Activated CD8-positive, alpha-beta T cell treated with anti-CD3 and anti-CD28 coated beads for 36 hours (primary cell): ENCODE data around the gene KAT2B. TPM values are rescaled to one million over a fixed set of nuclear protein-coding genes. Genes with fewer than 3 reads are reported as not detected.
A peak's percentile ranks its signal among the peaks of the same experiment; 100 is the strongest.

Experiments
- ATAC-seq: fragments of 200-7000 bp; cut with Tn5 transposase; one replicate; pipeline ENCODE4 v1.10.0; 2021; ENCODE audit warnings: mild to moderate bottlenecking, moderate library complexity
- CTCF ChIA-PET: fragments of 350-600 bp; sonication (Branson Sonifier 250); formaldehyde crosslinking; loops from one replicate; lab custom pipeline; 2021; ENCODE audit warnings: antibody characterized with exemption; lab: Charles Lee
- POLR2A ChIA-PET: fragments of 350-600 bp; sonication (Branson Sonifier 250); formaldehyde crosslinking; loops from one replicate; lab custom pipeline; 2021; ENCODE audit warnings: antibody characterized with exemption; lab: Charles Lee
- DNase-seq: peaks from one replicate; pipeline ENCODE4 v3.0.0-alpha.2; 2020
- H3K27ac Mint-ChIP-seq: one replicate; pipeline ENCODE4 v1.8.0; 2021; ENCODE audit warnings: mild to moderate bottlenecking, mixed read lengths
- H3K27me3 Mint-ChIP-seq: one replicate; pipeline ENCODE4 v1.8.0; 2021; ENCODE audit warnings: mixed read lengths
- H3K36me3 Mint-ChIP-seq: one replicate; pipeline ENCODE4 v1.8.0; 2021; ENCODE audit warnings: low read depth, mixed read lengths
- H3K4me1 Mint-ChIP-seq: one replicate; pipeline ENCODE4 v1.8.0; 2021; ENCODE audit warnings: low read depth, mixed read lengths
- H3K4me3 Mint-ChIP-seq: one replicate; pipeline ENCODE4 v1.8.0; 2021; ENCODE audit warnings: mild to moderate bottlenecking, moderate library complexity, mixed read lengths
- H3K9me3 Mint-ChIP-seq: one replicate; pipeline ENCODE4 v1.8.0; 2021; ENCODE audit warnings: mixed read lengths
- CTCF ChIP-seq: fragments of 200-600 bp; IDR thresholded peaks from one replicate; pipeline ENCODE4 v1.8.0; 2022; ENCODE audit warnings: antibody characterized with exemption, mild to moderate bottlenecking
- intact Hi-C: fragments of 100-400 bp; cut with micrococcal nuclease; formaldehyde crosslinking; loops from one replicate; pipeline ENCODE4 v1.10.0; 2022
- total RNA-seq, 2 experiments: library from RNA; stranded (reverse); gene quantifications; one replicate each; pipeline ENCODE4 v1.2.3, GENCODE V29; 2021

Gene KAT2B
- total RNA-seq, 2 experiments from 2014 or later: 18.6 to 28.8 TPM

DNA sequence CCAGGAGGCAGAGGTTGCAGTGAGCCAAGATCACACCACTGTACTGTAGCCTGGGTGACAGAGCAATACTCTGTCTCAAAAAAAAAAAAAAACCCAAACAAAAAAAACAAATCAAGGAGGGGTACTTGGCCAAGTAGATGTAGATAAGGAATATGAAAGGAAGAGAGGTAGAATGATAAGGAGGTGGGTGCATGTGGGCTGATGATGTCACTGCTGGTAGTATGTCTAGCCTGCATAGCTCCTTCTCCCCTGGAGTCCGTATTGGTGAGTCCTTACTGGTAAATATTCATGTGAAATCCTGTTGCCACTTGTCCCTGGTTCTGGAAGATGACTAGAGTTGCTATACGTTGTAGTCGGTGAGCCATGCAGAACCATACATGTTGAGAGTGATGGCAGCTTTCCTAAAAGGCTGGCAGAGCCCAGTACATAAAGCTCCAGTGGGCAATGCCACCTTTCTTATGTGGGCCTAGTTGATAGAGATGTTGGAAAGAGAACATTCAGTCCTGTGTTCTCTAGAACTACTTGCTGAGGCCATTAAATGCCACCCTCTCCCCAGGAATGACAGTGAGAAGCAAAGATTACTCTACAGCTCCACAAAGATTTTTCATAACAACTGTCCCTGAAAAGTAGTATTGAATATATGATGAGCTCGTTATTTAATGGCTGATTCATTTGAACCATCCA, 11.0 kb downstream of the KAT2B start:
- CTCF ChIA-PET: interaction anchor here (1.0 to 2.5 kb wide), 2 partner anchors 9 to 10 kb away, joined by 3 to 12 read pairs; no protein-coding TSS in a partner anchor
- Mint-ChIP-seq H3K27me3 (no peaks in the 10 kb centered on the region), H3K27ac (no peak overlapping the region), H3K9me3 (no peaks in the 10 kb centered on the region), H3K36me3 (peaks cover 3% of the 10 kb centered on the region), H3K4me3 (no peak overlapping the region), H3K4me1 (peaks cover 44% of the 10 kb centered on the region)
- POLR2A ChIA-PET: interaction anchor here (1.5 to 2.2 kb wide), 2 partner anchors 8 to 9 kb away, joined by 4 to 7 read pairs; no protein-coding TSS in a partner anchor
- intact Hi-C loops: no loop called here
- DNase-seq (no peak), ATAC-seq (no peak)
- TF ChIP-seq CTCF: no peak

DNA sequence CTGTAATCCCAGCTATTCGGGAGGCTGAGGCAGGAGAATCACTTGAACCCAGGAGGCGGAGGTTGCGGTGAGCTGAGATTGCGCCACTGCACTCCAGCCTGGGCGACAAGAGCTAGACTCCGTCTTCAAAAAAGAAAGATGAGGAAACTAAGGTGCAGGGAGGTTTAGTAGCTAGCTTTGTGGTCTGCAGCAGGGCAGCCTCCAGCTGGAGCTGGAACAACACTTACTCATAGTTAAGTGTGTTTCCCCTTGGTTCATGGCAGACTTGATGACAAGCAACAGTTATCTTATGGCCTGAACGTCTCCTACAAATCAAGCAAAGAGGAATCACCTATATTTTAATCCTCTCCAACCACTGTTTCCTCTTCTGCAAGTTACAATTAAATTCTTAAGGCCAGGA, 12.6 kb downstream of the KAT2B start:
- POLR2A ChIA-PET: interaction anchor here (1.0 to 2.2 kb wide), 2 partner anchors 9 to 11 kb away, joined by 5 to 7 read pairs; no protein-coding TSS in a partner anchor
- intact Hi-C loops: no loop called here
- H3K27ac Mint-ChIP-seq: no peak overlapping the region

GRCh38 chr3:20054549-20054987, 14.3 kb downstream of the KAT2B start:
- ATAC-seq: peak; percentile 89
- no peak overlapping the region for H3K27ac Mint-ChIP-seq
- DNase-seq: peak; percentile 90
- no peaks in the 10 kb centered on the region for H3K36me3 Mint-ChIP-seq
- no peaks in the 10 kb centered on the region for H3K27me3 Mint-ChIP-seq
- H3K4me3 Mint-ChIP-seq: no peak overlapping the region
- H3K4me1 Mint-ChIP-seq: peaks cover 23% of the 10 kb centered on the region
- TF ChIP-seq CTCF: no peak
- CTCF ChIA-PET: interaction anchor here (1.1 kb wide), 1 partner anchor 14 kb away, joined by 3 read pairs; no protein-coding TSS in a partner anchor
- no peaks in the 10 kb centered on the region for H3K9me3 Mint-ChIP-seq
- POLR2A ChIA-PET: interaction anchor here (0.8 to 2.1 kb wide), 5 partner anchors 9 to 117 kb away, joined by 3 to 17 read pairs (median 4); partner anchors contain the start of gene KAT2B
- intact Hi-C loops: no loop called here

More for the DNA sequence above, 12.6 kb downstream of the KAT2B start:
- H3K9me3 Mint-ChIP-seq: no peaks in the 10 kb centered on the region
- TF ChIP-seq CTCF: no peak
- CTCF ChIA-PET: no interaction called here
- H3K4me3 Mint-ChIP-seq: no peak overlapping the region
- H3K4me1 Mint-ChIP-seq: peaks cover 34% of the 10 kb centered on the region
- DNase-seq: peak; percentile 23
- peaks cover 2% of the 10 kb centered on the region for H3K36me3 Mint-ChIP-seq
- ATAC-seq: no peak
- no peaks in the 10 kb centered on the region for H3K27me3 Mint-ChIP-seq

DNA sequence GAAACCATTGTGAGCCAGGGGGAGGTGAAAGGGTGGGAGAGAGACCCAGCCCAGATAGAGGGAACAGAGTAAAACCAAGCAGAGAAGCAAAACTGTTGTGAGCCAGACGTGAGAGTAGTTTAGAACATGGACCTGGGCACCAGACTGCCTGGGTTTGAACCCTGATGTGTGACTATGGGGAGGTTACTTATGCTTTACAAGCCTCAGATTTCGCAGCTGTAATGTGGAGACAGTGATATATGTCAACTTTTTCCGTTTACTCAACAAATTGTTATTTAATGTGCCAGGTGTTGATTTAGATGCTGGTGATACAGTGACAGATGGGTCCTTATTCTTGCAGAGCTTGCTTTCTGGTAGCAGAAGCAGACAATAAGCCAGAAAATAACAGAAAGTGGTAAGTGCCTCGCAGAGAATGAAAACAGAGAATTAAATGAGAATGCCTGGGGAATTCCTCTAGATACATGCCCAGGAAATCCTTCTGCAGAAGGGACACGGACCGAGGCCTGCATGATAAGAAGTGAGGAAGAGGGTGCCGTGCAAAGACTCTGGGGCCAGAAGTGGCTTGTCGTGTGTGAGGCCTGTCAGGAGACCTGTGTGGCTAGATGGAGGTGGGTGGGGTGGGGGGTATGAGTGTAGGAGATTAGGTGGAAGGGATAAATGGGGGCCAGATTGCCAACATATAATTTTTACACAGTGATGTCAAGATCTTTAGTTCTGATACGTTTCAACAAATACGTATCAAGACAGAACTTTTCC, 15.0 kb downstream of the KAT2B start:
- DNase-seq (peak; percentile 46), ATAC-seq (no peak)
- Mint-ChIP-seq H3K4me1 (peaks cover 29% of the 10 kb centered on the region), H3K9me3 (no peaks in the 10 kb centered on the region), H3K4me3 (no peak overlapping the region), H3K27ac (no peak overlapping the region), H3K36me3 (no peaks in the 10 kb centered on the region), H3K27me3 (no peaks in the 10 kb centered on the region)
- no peak for TF ChIP-seq CTCF
- intact Hi-C loops: loop anchor here (5.0 kb wide), 2 partner anchors 108 to 123 kb away; partner anchors contain the start of genes EFHB and RAB5A
- POLR2A ChIA-PET: interaction anchor here (0.8 to 2.1 kb wide), 5 partner anchors 9 to 118 kb away, joined by 3 to 17 read pairs (median 4); partner anchors contain the start of gene KAT2B
- CTCF ChIA-PET: interaction anchor here (1.1 kb wide), 1 partner anchor 14 kb away, joined by 3 read pairs; no protein-coding TSS in a partner anchor
